T-helper 9 cell (primary cell): ENCODE results near the gene ZFPM1.
"Not testable (repeated sequence)": the region's sequence is repeated elsewhere in the genome, so short reads cannot be mapped to it uniquely, and the experiment has no call there.

Experiments
- DNase-seq: peaks from one replicate; pipeline ENCODE4 v3.0.0-alpha.2; 2020

The ZFPM1 gene

GRCh38 chr16:88482630-88483391, 29.7 kb downstream of the ZFPM1 start:
- DNase-seq = no peak

- no peak for DNase-seq
These were observed 30.2 kb downstream of the ZFPM1 start for GRCh38 chr16:88483392-88483641.

DNA sequence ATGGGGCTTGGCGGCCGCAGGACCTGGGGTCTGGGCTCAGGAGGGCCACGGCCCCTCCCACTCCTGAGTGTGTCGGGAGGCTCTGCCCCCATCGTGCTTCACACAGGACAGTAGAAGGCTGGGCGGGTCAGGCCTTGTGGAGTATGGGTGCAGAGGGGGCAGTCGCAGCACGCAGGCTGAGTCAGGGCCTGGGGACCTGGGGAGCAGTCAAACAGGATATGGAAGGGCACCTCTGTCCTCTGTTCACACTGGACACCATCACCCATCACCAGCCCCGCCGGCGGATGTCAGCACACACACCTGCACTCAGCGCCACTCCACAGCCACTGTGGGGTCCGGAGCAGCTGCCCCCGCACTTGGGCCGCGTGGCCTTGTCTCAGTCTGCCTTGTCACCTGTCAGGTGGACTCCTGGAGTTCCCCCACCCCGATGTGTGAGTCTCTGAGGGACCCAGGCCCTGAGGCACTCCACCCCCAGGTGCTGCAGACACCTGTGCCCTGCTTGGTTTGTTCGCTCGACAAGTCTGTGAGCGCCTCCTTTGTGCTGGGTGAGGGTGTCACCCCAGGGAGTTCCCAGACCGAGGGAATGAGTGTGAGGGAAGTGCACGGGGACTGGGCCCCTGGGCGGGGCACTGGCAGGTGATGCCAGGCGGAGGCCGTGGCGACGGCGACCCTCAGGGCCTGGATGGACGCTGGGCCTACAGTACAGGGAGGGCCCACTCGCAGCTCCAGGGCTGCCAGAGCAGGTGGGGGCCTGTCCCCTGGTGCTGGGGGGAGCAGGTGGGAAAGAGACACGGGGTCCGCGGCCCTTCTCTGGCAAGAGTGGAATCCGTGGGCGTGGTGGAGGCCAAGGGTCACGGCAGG, 31.7 kb downstream of the ZFPM1 start:
- DNase-seq = no peak

- DNase-seq = not testable (repeated sequence)
These were observed 32.3 kb downstream of the ZFPM1 start for GRCh38 chr16:88485366-88485741.

DNA sequence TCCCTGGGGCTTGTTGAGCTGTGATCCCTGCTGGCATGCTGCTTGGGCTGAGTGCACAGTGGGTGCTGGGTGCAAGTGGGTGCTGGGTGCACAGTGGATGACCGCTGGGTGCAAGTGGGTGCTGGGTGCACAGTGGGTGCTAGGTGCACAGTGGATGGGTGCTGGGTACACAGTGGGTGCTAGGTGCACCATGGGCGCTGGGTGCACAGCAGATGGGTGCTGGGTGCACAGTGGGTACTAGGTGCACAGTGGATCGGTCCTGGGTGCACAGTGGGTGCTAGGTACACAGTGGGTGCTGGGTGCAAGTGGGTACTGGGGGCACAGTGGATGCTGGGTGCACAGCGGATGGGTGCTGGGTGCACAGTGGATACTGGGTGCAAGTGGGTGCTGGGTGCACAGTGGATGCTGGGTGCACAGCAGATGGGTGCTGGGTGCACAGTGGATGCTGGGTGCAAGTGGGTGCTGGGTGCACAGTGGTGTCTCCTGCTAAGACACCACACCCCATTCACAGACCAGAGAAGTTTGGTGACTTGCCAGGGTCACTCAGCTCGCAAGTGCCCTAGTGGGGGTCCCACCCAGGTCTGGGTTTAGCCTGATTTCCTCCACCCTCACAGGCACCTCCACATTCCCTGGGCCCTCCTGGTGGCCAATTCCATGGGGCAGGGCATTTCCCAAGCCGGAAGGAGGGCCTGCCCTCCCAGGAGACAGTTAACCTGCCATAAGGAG, 33.5 kb downstream of the ZFPM1 start:
- no peak for DNase-seq

GRCh38 chr16:88487124-88487432, 34.0 kb downstream of the ZFPM1 start:
- DNase-seq = no peak

DNA sequence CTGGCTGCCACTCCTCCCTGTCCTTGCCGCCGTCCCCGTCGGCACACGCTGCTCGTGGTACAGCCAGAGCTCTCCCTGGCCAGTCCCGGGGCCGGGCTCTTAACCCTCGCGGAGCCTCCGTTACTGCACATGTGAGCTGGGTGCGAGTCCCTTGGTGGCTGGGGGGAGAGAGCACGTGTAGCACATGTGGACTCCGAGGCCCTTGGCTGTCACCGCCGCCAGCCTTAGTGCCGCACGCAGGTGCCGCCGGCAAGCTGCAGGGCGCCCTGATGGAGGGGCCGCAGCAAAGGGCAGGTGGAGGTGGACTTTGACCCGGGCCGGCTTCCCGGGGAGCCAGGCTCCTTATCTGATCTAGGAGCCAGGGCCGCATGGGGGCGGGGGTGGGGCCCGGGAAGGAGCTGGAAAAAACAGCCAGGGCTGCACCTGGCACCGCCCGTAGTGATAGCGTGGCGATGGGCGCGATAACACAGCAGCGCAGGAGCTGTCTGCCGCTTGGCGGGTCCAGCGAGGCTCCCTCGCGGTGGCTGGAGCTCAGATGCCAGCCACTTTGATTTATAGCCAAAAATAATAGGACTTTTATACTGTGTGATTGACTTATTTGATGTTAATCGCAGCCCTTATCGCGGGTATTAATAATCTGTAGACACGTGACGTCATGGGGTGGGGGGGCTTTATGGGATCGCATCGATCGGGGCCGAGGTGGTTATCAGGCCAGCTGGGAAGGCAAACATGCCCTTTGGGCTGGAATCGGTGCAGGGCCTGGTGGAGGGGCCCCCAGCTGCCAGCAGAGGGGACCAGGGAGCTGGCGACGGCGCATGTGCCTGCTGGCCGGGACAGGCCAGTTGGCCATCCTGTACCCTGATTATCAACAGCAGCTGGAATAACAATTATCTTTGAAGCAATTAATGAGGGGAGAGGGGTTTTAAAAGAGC, 35.1 kb downstream of the ZFPM1 start:
- DNase-seq = no peak

- no peak for DNase-seq
These were observed 36.2 kb downstream of the ZFPM1 start for GRCh38 chr16:88489163-88489741.

DNA sequence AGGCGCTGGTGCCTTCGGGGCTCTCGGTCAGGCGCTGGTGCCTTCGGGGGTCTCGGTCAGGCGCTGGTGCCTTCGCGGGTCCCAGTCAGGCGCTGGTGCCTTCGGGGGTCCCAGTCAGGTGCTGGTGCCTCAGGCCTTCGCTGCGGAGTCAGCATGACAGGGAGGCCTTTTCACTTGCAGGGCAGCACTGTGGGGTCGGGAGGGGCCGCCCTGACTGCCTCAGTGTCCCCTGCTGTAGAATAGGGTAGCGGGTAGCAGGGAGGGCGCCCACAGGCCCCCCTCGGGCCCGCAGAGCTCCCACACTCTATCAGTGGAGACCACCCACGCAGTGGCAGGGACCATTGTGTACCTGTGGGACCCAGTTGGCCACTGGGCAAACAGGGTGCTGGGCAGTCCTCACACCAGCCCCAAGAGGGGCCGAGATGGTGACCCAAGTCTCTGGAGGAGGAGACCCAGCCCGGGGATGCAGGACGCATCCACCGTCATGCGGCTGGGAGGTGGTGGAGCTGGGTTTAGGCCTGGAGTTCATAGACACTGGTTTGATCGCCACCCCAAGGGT, 38.0 kb downstream of the ZFPM1 start:
- no peak for DNase-seq

DNA sequence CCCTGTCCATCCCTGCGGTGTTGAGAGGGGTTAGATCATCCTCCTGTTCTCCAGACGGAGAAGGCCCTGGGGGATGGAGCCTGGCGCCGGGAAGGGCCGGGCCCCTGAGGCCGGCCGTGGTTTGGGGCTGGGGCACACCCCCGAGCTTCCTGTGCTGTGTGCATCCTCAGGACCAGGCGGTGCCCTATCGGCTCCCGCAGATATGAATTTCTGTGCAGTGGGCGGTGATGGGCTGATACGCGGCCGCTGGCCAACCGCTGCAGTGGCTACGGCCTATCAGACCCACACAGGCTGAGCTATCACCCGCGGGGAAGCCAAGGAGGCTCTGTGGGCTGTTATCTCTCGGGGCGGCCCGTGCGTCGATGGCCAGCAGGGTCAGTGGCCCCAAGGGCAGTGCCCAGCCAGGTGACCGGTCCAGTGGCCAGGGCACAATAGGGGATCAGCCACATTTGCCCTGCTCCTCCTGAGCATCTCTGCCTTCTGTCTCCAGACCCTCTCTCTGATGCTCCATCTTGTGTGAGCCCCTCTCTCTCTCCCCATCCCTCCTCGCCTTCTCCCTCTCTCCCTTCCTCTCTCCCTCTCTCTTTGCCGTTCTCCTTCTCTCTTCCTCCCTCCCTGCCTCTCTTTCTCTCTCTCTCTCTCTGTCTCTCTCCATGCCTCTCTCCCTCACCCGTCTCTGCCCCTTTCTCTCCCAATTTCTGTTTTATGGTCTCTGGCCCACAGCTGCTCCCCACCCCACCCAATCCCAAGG, 38.7 kb downstream of the ZFPM1 start:
- no peak for DNase-seq

GRCh38 chr16:88493879-88494278, 40.8 kb downstream of the ZFPM1 start:
- no peak for DNase-seq

- DNase-seq = no peak
These were observed 41.5 kb downstream of the ZFPM1 start for GRCh38 chr16:88494335-88495154.

DNA sequence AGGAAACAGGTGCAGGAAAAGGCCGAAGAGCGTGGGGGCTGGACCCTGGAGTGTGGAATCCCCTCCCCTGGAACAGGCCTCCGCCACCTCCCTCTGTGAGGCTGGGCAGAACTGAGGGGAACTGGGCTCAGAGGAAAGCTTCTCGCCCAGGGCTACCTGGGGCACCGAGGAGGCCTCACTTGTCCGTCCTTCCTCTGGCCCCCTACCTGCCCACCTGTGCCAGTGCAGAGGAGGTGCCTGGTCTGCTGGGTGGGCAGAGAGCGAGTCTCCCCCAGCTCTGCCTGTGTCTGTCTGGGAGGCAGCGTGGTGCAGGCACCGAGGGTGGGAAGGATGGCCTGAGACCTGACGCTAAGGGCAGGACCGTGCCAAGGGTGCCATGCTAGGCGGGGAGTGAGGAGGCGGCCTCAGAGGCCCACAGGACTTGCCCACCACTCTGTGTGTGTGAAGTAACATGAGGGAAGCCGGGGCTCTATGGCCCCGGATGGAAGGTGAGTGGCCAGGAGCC, 42.2 kb downstream of the ZFPM1 start:
- no peak for DNase-seq

GRCh38 chr16:88497561-88498462, 44.7 kb downstream of the ZFPM1 start:
- no peak for DNase-seq

DNA sequence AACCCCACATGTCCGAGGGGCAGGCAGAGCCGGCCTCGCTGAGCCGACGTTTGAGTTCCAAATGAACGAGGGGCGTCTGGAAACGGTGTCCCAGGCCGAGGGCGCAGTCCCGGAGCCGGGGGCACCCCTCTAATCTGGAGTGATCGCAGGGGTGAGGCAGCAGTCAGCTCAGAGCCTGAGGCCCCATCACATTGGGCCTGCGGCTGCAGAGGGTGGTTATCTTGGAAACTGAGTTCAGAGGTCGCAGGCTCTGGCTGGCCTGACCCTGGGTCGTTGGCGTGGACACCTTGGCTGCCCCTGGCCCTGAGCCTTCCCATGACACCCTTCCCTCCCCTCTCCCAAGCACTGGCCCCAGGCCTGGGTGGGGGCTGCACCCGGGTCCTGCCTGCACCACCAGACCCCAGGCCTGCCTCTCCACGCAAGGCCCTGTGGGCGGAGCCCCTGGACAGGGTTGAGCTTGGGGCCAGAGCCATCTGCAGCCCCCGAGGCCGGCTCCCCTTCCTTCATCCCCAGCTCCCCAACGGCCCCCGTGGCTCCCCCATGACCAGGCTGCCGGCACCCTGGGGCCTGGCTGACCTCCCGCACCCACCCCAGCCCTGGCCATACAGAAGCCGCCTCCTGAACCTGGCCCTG, 45.6 kb downstream of the ZFPM1 start:
- no peak for DNase-seq

DNA sequence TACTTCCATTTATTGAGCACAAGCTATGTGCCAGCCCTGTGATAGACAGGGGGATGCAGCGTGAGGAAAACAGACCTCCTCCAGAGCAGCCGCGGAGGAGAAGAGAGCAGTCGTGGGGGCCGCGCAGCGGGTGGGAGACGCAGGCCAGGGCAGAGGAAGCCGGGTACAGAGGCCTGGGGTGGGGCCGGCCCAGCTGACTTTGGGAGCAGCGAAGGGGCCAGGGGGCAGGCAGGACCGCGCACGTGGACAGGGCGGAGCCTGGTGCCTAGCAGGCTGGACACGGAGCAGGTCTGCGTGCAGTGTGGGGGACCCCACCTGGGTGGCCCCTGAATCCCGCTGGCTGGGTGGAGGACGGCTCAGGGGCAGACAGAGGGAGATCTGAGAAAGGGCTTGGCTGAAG, 46.2 kb downstream of the ZFPM1 start:
- no peak for DNase-seq

DNA sequence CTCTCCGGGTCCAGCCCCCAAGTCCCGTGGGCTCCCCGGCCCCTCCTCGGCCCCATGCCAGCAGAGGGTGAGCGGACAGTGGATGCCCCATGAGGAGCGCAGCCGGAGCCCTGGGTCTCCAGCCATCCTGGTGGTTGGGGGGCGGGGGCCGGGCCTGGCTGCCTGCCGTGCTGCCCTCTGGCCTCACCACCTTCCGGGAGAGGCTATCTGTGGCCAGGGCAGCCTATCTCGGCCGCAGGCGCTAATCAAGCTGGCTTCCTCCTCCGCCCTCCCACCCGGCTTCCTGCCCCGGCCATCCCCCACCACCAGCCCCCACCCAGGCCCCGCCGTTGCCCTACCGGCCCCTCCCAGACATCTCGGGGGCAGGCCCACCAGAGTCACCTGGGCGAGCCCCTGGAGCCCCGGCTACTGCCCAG, 46.8 kb downstream of the ZFPM1 start:
- no peak for DNase-seq

DNA sequence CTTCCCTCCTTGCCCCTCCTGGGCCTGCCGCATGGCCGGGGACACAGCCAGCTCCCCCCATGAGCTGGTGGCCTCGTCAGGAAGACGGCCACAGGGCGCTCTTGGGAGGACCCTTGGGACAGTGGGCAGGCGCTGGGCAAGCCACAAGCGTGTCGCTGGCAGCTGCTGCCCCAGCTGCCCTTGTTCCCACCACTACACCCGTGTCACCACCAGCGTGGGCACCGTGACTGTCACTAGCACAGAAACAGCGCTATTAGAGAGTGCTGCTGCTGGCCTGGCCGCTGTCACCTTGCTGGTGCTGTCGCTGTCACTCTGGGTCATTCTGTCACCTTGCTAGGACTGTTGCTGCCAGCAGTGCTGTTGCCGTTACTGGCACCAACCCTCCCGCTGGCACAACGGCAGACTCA, 47.2 kb downstream of the ZFPM1 start:
- no peak for DNase-seq

DNA sequence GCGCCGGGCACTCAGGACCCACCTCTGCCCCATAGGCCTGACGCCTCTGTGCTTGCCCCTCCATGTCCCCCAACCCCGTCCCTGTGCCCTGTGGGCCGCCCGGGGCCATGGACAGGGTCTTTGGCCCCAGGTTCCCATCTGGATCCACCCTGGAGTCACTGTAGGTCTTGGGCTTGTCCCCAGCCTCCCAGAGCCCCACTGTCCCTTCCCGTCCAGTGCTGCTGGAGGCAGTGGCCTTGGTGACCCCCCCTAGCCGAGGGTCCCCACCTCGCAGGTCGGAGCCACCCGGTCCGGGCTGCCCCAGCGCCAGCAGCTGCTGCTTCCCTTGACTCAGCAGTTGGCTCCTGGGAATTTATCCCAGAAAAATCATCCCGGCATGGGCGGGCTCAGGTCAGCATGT, 49.3 kb downstream of the ZFPM1 start:
- no peak for DNase-seq
